Coronary artery (tissue), 2 donors: ENCODE results near the gene ANKRA2.

Experiments
- DNase-seq: peaks from one replicate; pipeline ENCODE4 v3.0.0-alpha.2; 2017; ENCODE audit warnings: low spot score
- H3K27ac ChIP-seq, 2 donors: fragments of 200-600 bp; sonication (generic); one replicate each; pipeline ENCODE4 v1.5.1; 2016 to 2019
- H3K4me3 ChIP-seq: fragments of 200-600 bp; sonication (generic); 2 replicates; pipeline ENCODE4 v1.5.1; 2016; ENCODE audit warnings: mild to moderate bottlenecking, moderate library complexity
- CTCF ChIP-seq: fragments of 200-600 bp; sonication (generic); IDR thresholded peaks from one replicate; pipeline ENCODE4 v1.5.1; 2019; ENCODE audit warnings: antibody characterized with exemption

The ANKRA2 gene

GRCh38 chr5:73565139-73565968, at the start of gene ANKRA2, which contains the start of gene UTP15:
Gene ANKRA2 (minus strand): TSS chr5:73565639. CDS start chr5:73562881, 2,758 bp downstream.
Gene UTP15 (plus strand): TSS chr5:73565743. CDS start chr5:73567345, 1,602 bp downstream.
- TF ChIP-seq CTCF: no peak
- Histone ChIP-seq H3K27ac (peak within 1 kb of the TSS; percentile 91 to 93), H3K4me3 (peak within 1 kb of the TSS; percentile 76)
- peak; percentile 99 for DNase-seq

- DNase-seq: no peak
- TF ChIP-seq CTCF: no peak
- H3K4me3 ChIP-seq: no peak overlapping the region
- H3K27ac ChIP-seq: no peak overlapping the region
These were observed 49.6 kb upstream of the ANKRA2 start for GRCh38 chr5:73615085-73615484.

GRCh38 chr5:73612799-73613198, 47.4 kb upstream of the ANKRA2 start:
- no peak for DNase-seq
- Histone ChIP-seq H3K4me3 (no peak overlapping the region), H3K27ac (no peak overlapping the region)
- no peak for TF ChIP-seq CTCF

- TF ChIP-seq CTCF: no peak
- no peak for DNase-seq
- no peak overlapping the region for H3K4me3 ChIP-seq
- H3K27ac ChIP-seq: no peak overlapping the region
These were observed 41.8 kb upstream of the ANKRA2 start for GRCh38 chr5:73607228-73607627.

- no peak for TF ChIP-seq CTCF
- Histone ChIP-seq H3K27ac (no peak overlapping the region), H3K4me3 (no peak overlapping the region)
- DNase-seq: no peak
These were observed 40.8 kb upstream of the ANKRA2 start for GRCh38 chr5:73606206-73606753.

GRCh38 chr5:73605223-73606087, 40.0 kb upstream of the ANKRA2 start:
- DNase-seq: no peak
- Histone ChIP-seq H3K27ac (no peak overlapping the region), H3K4me3 (no peak overlapping the region)
- no peak for TF ChIP-seq CTCF
